ENCODE results near the gene C11orf86.
"Not testable (repeated sequence)": the region's sequence is repeated elsewhere in the genome, so short reads cannot be mapped to it uniquely, and the experiment has no call there.

C11orf86 gene

GRCh38 chr11:66987158-66987620 is 12.1 kb downstream of the C11orf86 start:
- in situ Hi-C loops (cut with MboI; ENCODE audit: low sequenced_read_pairs, unreplicated experiment): no loop called here
- TF ChIP-seq CTCF (IDR thresholded peaks at IDR 0.05; ENCODE audit: borderline replicate concordance, control extremely low read depth, extremely low read depth, insufficient read depth, missing control alignments): no peak
- no peak for DNase-seq (ENCODE audit: low spot score)

GRCh38 chr11:66987924-66988637 is 13.0 kb downstream of the C11orf86 start:
- in situ Hi-C loops (cut with MboI; ENCODE audit: low sequenced_read_pairs, unreplicated experiment): no loop called here
- TF ChIP-seq CTCF (IDR thresholded peaks at IDR 0.05; ENCODE audit: borderline replicate concordance, control extremely low read depth, extremely low read depth, insufficient read depth, missing control alignments): no peak

GRCh38 chr11:66988741-66989140 is 13.6 kb downstream of the C11orf86 start:
- DNase-seq (ENCODE audit: low spot score); in situ Hi-C loops (cut with MboI; ENCODE audit: low sequenced_read_pairs, unreplicated experiment): not testable (repeated sequence)

More at GRCh38 chr11:66987924-66988637, 13.0 kb downstream of the C11orf86 start:
- no peak for DNase-seq (ENCODE audit: low spot score)

GRCh38 chr11:66989360-66989759 is 14.3 kb downstream of the C11orf86 start:
- not testable (repeated sequence) for DNase-seq (ENCODE audit: low spot score)

GRCh38 chr11:66992041-66992440 is 16.9 kb downstream of the C11orf86 start:
- DNase-seq (ENCODE audit: low spot score): no peak
- TF ChIP-seq CTCF (IDR thresholded peaks at IDR 0.05; ENCODE audit: borderline replicate concordance, control extremely low read depth, extremely low read depth, insufficient read depth, missing control alignments): no peak
- in situ Hi-C loops (cut with MboI; ENCODE audit: low sequenced_read_pairs, unreplicated experiment): no loop called here

More at GRCh38 chr11:66989360-66989759, 14.3 kb downstream of the C11orf86 start:
- in situ Hi-C loops (cut with MboI; ENCODE audit: low sequenced_read_pairs, unreplicated experiment): not testable (repeated sequence)

- no peak for TF ChIP-seq CTCF (IDR thresholded peaks at IDR 0.05; ENCODE audit: borderline replicate concordance, control extremely low read depth, extremely low read depth, insufficient read depth, missing control alignments)
These were observed 21.6 kb downstream of the C11orf86 start for GRCh38 chr11:66996609-66997273.

GRCh38 chr11:66999555-66999954 is 24.5 kb downstream of the C11orf86 start:
- no peak for TF ChIP-seq CTCF (IDR thresholded peaks at IDR 0.05; ENCODE audit: borderline replicate concordance, control extremely low read depth, extremely low read depth, insufficient read depth, missing control alignments)
- no peak for DNase-seq (ENCODE audit: low spot score)
- in situ Hi-C loops (cut with MboI; ENCODE audit: low sequenced_read_pairs, unreplicated experiment): no loop called here

More at GRCh38 chr11:66996609-66997273, 21.6 kb downstream of the C11orf86 start:
- no peak for DNase-seq (ENCODE audit: low spot score)
- in situ Hi-C loops (cut with MboI; ENCODE audit: low sequenced_read_pairs, unreplicated experiment): no loop called here

Data from GM13976 (cell line).